IMR-90 (cell line): Measurements from ENCODE around the gene H1-8.

ENCODE experiments used
- BHLHE40 ChIP-seq: fragments of 150-350 bp; IDR thresholded peaks from 2 replicates; pipeline ENCODE4 v1.6.1; 2016; ENCODE audit warnings: mild to moderate bottlenecking, low read depth, low read length
- CEBPB ChIP-seq: IDR thresholded peaks from 2 replicates; pipeline ENCODE4 v1.6.1; 2012; ENCODE audit warnings: low read depth, low read length, improper control_type of control experiment
- CHD1 ChIP-seq: IDR thresholded peaks from 2 replicates; pipeline ENCODE4 v1.6.1; 2012; ENCODE audit warnings: low read depth, low read length, improper control_type of control experiment
- FOS ChIP-seq: fragments of 150-350 bp; IDR thresholded peaks from 2 replicates; pipeline ENCODE4 v1.6.1; 2016; ENCODE audit warnings: low read depth, low read length
- MAFK ChIP-seq: IDR thresholded peaks from 2 replicates; pipeline ENCODE4 v1.6.1; 2012; ENCODE audit warnings: low read depth, low read length, improper control_type of control experiment
- MAZ ChIP-seq: IDR thresholded peaks from 2 replicates; pipeline ENCODE4 v1.6.1; 2012; ENCODE audit warnings: low read depth, mild to moderate bottlenecking, low read length, improper control_type of control experiment, moderate library complexity, borderline replicate concordance
- MXI1 ChIP-seq: IDR thresholded peaks from 2 replicates; pipeline ENCODE4 v1.6.1; 2012; ENCODE audit warnings: low read depth, mild to moderate bottlenecking, low read length, moderate library complexity, borderline replicate concordance
- POLR2A ChIP-seq: IDR thresholded peaks from 2 replicates; pipeline ENCODE4 v1.6.1; 2012; ENCODE audit warnings: mild to moderate bottlenecking, low read depth, low read length
- RAD21 ChIP-seq: IDR thresholded peaks from 2 replicates; pipeline ENCODE4 v1.6.1; 2012; ENCODE audit warnings: low read length, improper control_type of control experiment
- RCOR1 ChIP-seq: IDR thresholded peaks from 2 replicates; pipeline ENCODE4 v1.6.1; 2012; ENCODE audit warnings: mild to moderate bottlenecking, low read length, improper control_type of control experiment; ENCODE audit not compliant: insufficient replicate concordance
- SMC3 ChIP-seq: fragments of 150-350 bp; IDR thresholded peaks from 2 replicates; pipeline ENCODE4 v1.6.1; 2016; ENCODE audit warnings: low read depth, mild to moderate bottlenecking, antibody characterized with exemption, low read length, moderate library complexity
- TF ChIP-seq, protein P1 (sequence below): conservative IDR thresholded peaks from 2 replicates; pipeline ENCODE4 v1.5.1; 2012; ENCODE audit warnings: mild to moderate bottlenecking, low read depth, low read length, improper control_type of control experiment
- TF ChIP-seq, protein P2 (sequence below): fragments of 150-350 bp; IDR thresholded peaks from 2 replicates; pipeline ENCODE4 v1.6.1; 2016; ENCODE audit warnings: low read depth, mild to moderate bottlenecking, low read length, moderate library complexity, borderline replicate concordance

DNA sequence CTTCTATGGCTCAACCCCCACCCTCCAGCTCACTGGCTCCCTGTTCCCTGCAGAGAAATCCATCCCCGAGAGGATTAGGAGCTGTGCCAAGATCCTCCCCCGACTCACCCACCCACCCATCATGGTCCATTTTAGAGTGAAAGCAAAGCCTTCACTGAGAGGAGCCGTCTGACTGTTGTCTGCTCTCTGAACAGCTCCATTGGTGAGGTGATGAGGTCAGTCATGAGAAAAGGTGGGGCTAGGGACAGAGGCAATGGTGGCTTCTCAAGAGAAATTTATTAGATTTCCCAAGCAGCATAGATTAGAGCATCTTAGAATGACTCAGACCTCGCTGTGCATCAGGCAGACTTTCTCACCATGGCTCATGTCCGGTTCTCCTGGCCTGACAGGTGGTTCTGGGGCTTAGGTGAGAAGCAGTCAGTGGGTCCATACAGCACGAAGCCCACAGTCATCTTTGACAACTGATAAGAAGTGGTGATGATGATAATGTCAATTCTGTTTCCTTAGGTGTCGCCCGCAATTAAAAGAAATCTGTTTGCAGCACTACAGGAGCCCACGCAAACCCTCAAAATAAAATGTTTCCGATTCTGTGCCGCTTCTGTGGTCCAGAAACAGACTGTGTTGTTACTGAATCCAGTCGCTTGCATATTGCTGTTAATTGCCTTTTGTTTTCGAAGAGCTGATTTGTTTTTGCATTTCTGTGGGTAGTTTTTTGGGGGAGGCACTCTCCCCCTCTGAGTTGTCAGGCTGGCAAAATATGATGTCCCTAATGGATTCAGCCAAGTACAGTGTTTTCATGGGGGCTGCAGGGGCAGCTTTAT, 39.3 kb upstream of the H1-8 start:
- TF ChIP-seq POLR2A (no peak), CEBPB (no peak), FOS (peak; percentile 27; the same call in 1 of the 2 replicates), CHD1 (no peak), MAZ (no peak), MXI1 (no peak), SMC3 (no peak), RCOR1 (no peak), BHLHE40 (no peak), RAD21 (no peak), MAFK (no peak)
- TF ChIP-seq, protein P1, sequence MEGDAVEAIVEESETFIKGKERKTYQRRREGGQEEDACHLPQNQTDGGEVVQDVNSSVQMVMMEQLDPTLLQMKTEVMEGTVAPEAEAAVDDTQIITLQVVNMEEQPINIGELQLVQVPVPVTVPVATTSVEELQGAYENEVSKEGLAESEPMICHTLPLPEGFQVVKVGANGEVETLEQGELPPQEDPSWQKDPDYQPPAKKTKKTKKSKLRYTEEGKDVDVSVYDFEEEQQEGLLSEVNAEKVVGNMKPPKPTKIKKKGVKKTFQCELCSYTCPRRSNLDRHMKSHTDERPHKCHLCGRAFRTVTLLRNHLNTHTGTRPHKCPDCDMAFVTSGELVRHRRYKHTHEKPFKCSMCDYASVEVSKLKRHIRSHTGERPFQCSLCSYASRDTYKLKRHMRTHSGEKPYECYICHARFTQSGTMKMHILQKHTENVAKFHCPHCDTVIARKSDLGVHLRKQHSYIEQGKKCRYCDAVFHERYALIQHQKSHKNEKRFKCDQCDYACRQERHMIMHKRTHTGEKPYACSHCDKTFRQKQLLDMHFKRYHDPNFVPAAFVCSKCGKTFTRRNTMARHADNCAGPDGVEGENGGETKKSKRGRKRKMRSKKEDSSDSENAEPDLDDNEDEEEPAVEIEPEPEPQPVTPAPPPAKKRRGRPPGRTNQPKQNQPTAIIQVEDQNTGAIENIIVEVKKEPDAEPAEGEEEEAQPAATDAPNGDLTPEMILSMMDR, result no peak
- TF ChIP-seq, protein P2, sequence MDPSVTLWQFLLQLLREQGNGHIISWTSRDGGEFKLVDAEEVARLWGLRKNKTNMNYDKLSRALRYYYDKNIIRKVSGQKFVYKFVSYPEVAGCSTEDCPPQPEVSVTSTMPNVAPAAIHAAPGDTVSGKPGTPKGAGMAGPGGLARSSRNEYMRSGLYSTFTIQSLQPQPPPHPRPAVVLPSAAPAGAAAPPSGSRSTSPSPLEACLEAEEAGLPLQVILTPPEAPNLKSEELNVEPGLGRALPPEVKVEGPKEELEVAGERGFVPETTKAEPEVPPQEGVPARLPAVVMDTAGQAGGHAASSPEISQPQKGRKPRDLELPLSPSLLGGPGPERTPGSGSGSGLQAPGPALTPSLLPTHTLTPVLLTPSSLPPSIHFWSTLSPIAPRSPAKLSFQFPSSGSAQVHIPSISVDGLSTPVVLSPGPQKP, result no peak
